Stimulated activated CD4-positive, alpha-beta T cell treated with anti-CD3 and anti-CD28 coated beads, TNF-alpha, amount 100 ng/mL, for 48 hours (primary cell): ENCODE results near the gene SMIM14.
"Not testable (repeated sequence)": the region's sequence is repeated elsewhere in the genome, so short reads cannot be mapped to it uniquely, and the experiment has no call there.

Experiments
- DNase-seq, 3 donors: peaks; one replicate each; pipeline ENCODE4 v3.0.0-alpha.2; 2020; ENCODE audit warnings: low read depth in 3 of 3

The SMIM14 gene

DNA sequence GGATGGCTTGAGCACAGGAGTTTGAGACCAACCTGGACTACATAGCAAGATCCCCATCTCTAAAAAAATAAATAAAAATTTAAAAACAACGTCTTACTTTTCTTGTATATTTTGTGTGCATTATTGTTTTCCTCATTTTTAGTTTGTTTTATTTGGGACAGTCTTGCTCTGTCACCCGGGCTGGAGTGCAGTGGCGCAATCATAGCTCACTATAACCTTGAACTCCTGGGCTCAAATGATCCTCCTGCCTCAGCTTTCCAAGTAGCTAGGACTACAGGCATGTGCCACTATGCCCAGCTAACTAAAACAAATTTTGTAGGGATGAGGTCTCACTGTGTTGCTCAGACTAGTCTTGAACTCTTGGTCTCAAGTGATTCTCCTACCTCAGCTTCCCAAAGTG lies 9.5 kb upstream of the SMIM14 start:
- no peak for DNase-seq

DNA sequence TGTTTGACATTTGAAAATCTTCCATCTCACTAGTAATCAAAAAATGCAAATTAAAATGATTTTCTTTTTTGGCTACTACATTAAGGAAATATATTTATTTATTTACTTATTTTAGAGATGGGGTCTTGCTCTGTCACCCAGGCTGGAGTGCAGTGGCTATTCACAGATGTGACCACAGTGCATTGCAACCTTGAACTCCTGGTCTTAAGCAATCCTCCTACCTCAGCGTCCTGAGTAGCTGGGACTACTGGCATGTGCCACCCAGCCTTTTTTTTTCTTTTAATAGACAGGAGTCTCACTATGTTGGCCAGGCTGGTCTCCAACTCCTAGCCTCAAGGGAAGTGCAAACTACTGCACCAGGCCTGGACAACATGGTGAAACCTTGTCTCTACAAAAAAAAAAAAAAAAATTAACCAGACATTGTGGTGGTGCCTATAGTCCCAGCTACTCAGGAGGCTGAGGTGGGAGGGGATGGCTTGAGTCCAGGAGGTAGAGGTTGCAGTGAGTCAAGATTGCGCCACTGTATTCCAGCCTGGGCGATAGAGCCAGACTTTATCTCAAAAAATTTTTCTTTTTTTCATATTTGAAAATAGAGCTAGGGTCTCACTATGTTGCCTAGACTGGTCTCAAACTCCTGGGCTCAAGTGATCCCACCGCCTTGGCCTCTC lies 4.4 kb upstream of the SMIM14 start:
- DNase-seq = no peak

DNA sequence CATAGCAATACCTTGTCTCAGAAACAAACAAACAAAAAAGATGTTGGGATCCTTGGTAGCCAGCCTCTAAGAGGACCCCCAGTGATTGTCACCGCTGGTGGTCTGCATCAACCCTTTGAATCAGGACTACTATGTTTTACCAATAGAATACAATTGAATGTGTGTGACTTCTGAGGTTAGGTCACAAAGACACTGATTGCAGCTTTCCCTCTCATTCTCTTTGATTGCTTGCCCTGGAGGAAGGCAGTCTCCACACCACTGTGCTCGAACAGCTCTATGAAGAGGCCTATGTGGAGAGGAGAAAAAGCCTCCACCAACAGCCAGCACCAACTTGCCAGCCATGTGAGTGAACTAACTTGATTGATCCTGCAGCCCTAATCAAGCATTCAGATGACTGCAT lies 2.8 kb upstream of the SMIM14 start:
- DNase-seq = no peak

DNA sequence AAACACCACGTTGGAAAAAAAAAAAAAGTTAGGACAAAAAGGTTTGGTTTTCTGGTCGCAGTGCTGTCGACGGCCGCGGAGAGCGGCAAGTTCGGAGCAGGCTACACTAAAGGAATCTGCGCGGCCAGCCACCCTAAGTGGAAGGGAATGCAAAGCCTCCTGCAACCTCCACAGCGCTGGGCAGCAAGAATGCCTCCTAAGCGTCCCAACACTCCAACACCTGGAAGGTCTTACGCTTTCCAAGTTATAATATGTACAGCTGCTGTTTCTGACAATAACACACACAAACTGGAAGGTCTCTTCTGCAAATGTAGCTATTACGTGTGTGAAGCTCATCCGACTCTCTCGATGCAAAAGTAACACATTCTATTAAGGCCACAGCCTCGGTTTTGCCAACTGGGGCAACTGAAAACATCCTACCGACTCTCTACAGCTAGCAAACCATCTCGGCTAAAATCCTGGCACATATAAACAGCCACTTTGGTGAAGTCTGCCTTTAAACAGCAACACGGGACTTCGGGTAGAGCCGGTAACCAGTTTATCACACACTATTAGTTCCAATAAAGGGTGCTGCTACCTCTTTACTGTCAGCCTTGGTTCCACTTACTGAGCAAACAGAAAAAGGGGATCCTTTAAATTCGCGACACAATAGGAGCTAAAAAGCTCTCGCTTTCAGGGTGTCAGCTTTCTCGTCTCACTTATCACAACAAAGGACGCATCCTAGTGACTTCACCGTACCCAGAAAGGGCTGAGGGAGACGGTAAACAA lies 895 bp downstream of the SMIM14 start:
- peak in 1 of 3 donors; percentile 6 for DNase-seq

DNA sequence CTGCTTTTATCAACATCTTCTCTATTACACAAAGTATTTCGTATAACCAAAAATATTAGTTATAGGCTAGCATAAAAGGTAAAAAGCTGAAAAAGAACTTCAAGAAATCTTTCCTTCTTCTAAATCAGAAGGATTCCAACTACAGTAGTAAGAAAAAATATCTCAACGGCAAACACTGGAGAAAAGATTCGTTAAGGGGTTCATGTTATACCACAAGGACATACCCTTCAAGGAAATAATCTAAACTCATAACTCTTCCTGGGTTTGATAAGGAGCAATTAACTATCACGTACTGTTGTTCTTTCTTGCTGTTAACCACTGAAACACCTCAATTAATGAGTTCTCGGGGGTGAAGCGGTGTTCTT lies 1.5 kb downstream of the SMIM14 start:
- DNase-seq = no peak

DNA sequence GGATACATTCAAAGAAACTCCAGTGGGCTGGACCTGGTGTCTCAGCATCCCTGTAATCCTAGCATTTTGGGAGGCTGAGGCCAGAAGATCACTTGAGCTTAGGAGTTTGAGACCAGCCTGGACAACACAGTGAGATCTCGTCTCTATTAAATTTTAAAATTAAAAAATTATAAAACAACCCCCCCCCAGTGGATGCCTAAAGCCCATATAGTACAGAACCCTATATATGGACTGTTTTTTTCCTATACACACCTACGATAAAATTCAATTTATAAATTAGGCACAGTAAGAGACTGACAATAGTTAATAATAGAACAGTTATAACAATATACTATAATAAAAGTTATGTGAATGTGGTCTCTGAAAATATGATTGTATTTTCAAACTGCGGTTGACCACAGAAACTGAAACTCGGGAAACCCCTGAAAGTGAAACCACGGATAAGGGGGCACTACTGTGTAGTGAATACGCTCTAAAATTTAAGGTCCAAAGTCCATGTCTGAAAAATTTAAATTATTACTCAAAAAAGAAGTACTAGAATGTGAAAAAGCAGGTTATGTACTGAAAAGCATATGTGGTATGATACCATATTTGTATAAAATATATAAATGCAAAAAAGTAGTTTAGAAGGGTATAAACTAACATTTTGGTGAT lies 2.0 kb downstream of the SMIM14 start:
- DNase-seq = no peak

DNA sequence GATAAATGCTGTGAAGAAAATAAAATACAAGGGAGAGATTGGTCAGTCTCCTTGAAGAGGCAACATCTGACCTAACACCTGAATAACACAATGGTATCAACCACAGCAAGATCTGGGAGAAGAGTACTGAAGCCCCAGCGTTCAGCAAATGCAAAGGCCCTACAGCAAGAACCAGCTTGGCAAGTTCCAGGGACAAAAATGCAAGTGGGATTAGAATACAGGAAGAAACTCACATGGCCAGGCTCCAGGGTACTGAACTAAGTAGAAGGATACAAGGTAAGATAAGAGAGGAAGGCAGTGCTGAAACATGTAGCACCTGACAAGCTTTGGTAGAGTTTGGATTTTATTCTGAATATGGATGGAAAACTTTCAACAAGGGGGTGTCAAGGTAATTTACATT lies 3.6 kb downstream of the SMIM14 start:
- no peak for DNase-seq

DNA sequence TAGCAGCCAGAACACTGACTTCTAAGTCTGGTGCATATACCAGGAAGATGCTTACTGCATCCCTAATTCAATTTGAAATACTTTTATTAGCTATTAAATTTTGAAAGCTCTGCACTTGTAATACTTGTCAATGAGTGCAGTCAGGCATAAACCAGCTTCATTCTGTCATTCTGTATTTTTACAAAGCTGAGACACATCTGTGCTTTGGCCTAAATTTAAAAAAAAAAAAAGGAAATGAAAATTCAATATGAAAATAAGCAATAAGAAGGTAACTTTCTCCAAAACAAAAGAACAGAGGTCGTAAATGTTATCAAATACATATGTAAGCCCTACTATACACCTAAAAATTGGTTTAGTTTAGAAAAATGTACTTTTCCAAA lies 7.0 kb downstream of the SMIM14 start:
- DNase-seq = no peak

DNA sequence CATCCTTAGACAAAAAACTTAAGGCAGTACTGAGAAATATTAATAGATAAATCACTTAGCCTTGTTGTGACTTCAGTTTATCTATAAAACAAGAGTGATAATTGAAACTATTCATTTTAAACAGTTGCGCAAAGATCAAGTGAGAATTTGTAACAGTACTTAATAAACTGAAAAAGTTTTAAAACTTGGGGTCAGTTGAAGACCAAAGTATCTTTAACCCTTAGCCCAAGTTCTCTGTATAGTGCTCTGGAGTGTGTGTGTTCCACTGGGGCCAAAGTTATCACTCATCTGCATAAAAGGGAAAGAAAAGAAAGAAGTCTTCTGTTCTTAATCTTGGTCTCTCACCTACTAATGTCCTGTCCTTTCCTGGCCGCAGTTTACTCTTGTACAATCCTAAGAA lies 11.3 kb downstream of the SMIM14 start:
- DNase-seq = no peak

DNA sequence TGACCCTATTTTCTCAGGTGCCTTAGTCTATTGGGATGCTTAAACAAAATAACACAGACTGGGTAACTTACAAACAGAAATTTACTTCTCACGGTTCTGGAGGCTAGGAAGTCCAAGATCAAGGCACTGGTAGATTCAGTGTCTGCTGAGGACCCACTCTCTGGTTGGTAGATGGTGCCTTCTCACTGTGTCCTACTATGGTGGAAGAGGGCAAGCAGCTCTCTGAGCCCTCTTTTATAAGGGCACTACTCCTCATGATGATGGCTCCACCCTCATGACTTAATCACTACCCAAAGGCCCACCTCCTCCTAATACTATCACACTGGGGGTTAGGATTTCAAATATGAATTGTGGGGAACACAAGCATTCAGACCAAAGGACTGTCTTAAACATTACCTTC lies 11.8 kb downstream of the SMIM14 start:
- no peak for DNase-seq

DNA sequence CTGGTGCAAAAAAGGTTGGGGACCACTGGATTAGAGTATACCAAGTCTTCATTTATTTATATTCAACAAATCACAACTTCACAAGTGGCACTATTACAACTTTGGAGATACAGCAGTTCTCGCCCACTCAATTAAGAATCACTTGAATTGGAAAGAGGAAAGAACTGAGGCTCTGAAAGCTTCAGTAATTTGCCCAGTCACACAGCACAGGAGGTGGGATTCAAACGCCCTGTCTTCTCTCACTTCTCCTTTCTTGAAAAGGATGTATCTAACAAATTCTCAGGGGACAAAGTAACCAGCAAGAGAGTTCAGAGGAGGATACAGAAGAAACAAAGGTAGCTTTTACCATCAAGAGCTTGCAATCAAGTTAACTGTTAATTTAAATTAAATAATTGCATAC lies 12.4 kb downstream of the SMIM14 start:
- no peak for DNase-seq

DNA sequence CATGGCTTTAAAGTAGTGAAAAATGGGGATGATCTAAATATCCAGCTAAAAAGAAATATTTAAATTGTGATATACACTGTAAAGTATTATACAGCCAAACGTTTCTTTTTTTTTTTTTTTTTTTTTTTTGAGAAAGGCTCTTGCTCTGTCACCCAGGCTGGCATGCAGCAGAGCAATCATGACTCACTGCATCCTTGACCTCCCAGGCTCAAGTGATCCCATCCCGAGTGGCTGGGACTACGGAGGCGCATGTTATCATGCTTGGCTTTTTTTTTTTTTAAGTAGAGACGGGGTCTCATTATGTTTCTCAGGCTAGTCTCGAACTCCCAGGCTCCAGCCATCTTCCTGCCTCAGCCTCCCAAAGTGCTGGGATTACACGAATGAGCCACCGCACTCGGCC lies 17.1 kb downstream of the SMIM14 start:
- no peak for DNase-seq

DNA sequence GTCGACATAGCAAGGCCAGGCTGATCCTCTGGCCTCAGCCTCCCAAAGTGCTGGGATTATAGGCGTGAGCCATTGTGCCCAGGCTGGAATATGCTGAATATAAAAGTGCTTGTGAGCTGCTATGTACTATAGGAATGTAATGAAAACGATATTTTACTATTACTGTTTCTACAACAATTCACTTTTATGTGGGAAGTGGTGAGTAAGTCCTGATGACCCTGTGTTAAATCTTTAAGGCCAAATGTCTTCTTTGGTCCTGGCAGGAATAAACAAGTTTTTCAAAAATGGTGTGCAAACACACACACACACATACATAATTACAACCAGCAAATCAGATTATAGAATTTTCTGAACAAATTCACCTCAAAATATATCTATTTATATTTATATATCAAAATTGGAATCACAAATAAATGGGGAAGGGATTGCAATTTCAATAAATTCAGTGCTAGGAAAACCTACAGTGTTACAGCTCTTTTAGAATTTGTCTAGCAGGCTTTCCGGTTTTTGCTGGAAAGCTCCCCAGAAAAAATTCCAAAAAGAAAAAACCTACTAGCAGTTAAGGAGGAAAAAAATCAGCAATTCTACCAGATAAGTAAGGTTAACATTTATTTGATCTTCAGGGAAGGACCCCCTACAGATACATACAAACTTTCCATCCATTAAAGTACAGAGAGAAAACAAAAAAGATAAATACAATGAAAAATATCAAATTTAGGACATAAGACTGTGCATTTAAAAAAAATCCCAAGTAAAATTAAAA lies 17.9 kb downstream of the SMIM14 start:
- no peak for DNase-seq

DNA sequence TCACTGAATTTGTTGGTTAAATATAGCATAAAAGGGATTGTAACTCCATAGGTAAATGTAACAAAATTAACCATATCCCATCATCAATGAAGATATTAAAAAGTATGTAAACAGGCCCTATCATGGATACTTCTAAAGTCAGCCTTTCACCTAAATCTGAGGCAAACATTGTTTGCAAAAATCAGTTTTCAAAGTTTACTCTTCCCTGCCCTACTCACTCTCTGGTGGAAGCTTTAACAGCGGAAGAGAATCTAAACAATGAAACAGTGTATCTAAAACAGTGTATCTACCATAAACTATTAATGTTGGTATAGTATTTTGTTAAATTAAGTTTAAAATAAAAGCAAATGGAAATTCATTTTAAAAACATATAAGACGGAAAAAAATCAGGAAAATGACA lies 21.1 kb downstream of the SMIM14 start:
- no peak for DNase-seq

DNA sequence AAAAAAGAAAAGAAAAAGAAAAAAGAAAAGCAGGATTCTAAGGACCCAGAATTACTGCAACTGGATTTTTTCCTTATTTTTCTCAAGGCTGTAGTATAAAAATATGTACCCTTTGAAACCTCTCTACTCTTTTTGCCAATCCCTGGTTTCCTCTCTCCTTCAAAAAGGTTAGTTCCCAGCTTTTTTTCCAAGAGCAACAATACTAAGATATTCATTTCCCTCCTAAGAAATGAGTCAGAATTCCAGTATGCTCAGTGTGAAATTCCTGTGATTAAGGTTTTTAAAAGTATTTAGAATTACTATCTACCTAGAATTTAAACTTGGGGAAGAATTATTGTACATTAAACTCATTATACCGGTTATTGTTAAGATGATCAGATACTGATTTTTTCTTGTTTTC lies 22.0 kb downstream of the SMIM14 start:
- no peak for DNase-seq

DNA sequence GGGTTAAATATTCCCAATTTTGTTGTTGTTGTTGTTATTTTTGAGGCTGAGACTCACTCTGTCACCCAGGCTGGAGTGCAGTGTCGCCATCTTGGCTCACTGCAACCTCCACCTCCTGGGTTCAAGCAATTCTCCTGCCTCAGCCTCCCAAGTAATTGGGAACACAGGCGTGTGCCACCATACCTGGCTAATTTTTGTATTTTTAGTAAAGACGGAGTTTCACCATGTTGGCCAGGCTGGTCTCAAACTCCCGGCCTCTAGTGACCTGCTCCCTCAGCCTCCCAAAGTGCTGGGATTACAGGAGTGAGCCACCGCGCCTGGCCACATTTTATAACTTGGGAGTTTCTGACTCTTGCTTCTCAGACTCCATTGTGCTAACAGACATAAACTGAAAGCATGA lies 22.6 kb downstream of the SMIM14 start:
- DNase-seq = not testable (repeated sequence)

DNA sequence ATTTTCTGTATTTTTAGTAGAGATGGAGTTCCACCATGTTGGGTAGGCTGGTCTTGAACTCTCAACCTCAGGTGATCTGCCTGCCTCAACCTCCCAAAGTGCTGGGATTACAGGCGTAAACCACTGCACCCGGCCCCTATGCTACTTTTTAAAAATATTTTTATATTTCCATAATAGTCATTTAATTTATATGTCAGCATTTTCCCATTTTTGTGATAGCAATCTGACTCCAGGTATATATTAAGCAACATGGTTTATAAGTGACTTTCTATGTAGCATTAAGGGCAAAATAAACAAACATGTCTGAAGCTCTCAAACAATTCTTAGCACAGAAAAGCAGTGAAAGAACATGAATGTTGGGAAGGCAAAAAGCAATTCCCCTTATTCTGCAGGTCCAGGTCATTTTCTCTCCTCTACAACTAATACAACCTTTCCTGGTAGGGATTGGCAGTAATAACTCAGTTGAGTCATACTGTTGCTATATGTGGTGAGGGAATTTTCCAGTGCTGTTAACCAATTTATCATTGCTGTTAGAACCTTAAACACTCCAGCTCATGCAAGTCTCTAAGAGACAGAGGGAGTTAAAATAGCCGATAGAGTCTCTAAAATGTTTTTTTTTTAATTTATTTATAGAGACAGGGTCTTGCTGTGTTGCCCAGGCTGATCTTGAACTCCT lies 24.0 kb downstream of the SMIM14 start:
- DNase-seq = no peak

DNA sequence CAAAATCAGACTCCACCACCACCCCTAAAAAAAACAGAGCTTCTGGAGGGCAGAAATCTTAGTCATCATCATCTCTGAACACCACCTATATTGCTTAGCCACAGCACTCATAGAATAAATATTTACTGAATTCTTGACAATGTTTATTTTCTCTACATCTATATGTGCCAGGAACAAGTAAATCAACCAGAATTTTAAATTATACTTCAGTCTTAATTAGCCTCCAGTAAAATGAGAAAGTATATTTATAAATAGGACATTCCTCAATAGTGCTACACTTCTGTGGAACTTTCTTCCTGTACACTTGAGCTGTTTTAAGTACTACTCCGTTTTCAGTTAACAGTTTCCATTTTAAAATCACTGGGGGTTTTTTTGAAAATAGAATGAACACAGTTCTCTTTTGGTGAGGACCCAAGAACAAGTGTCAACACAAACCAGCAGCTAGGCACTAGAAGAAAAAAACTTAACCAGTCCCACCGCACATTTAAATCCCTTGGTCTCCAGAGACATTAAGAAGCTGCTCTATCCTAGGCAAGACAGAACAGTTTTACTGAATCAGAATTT lies 25.5 kb downstream of the SMIM14 start:
- no peak for DNase-seq

DNA sequence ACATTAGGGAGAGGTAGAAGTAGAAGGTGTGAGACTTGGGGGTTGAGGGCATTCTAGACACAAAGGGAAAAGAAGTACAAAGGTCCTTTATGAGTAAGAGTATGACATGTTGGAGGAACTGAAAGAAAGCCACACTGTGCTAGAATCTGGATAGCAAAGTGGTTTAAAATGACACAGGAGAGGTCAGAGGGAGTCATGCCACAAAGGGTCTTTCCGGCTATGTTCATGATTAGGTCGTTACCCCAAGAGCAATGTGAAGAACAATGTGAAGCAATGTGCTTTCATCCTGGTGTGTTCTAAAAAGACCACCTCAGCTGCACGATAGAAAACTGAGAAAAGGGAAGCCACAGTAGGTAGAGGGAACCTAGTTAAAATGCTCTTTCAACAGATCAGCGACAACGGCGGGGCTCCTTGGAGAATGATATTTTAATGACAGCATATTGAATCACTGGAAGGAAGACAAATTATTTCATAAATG lies 29.2 kb downstream of the SMIM14 start:
- DNase-seq = no peak

DNA sequence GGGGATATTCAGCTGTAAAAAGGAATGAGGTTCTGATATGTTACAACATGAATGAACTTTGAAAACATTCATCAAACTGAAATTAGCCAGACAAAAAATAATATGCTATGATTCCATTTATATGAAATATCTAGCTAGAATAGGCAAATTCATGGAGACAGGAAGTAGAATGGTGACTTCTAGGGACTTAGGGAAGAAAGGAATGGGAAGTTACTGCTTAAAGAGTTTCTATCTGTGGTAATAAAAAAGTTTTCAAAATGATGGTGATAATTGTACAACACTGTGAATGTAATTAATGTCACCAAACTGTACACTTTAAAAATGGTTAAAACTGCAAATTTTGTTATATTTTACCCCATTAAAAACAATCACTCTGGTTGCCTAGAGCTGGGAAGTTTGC lies 30.2 kb downstream of the SMIM14 start:
- DNase-seq = no peak

DNA sequence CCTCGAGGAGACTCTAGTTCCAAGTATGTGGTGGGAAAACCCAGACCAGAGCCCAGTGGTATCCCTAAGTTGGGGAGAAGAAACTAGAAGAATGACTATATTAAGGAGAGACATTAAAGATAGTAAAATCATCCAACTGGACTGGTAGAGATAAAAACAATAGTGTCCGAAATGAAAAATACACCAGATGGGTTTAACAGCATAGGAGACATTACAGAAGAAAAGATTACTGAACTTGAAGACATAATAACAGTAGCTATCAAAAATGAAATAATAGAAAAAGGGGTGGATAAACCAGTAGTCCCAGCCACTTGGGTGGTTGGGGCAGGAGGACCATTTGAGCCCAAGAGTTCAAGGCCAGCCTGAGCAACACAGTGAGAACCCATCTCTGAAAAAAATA lies 31.9 kb downstream of the SMIM14 start:
- no peak for DNase-seq
